Stomach (tissue), 4 donors: Measurements from ENCODE around the gene FBXO36.

Source experiments
- CTCF ChIP-seq, 7 experiments: fragments of 450-650 bp in 4 of 7; fragments of 200-600 bp in 3 of 7; sonication (generic) in 3 of 7; IDR thresholded peaks; one replicate each; pipeline ENCODE4 v1.5.1; 2016 to 2019; ENCODE audit warnings: antibody characterized with exemption in 7 of 7, control low read depth in 2 of 7, mild to moderate bottlenecking in 1 of 7
- POLR2A ChIP-seq, 4 donors: fragments of 450-650 bp; IDR thresholded peaks; one replicate each; pipeline ENCODE4 v1.6.1; 2016; ENCODE audit warnings: antibody characterized with exemption in 4 of 4, control low read depth in 2 of 4, mild to moderate bottlenecking in 1 of 4, moderate library complexity in 1 of 4
- POLR2AphosphoS5 ChIP-seq, 3 donors: sonication (generic); formaldehyde crosslinking; IDR thresholded peaks; one replicate each; pipeline ENCODE4 v1.6.1; 2016; ENCODE audit warnings: antibody characterized with exemption in 3 of 3

- no peak for TF ChIP-seq POLR2AphosphoS5 (IDR thresholded peaks at IDR 0.05)
- TF ChIP-seq CTCF (IDR thresholded peaks at IDR 0.05): no peak
- TF ChIP-seq POLR2A (IDR thresholded peaks at IDR 0.05): no peak
Observed at GRCh38 chr2:230008708-230009066, 86.4 kb downstream of the FBXO36 start.
